Skeletal muscle tissue (tissue), 4 donors: Measurements from ENCODE around the gene DAGLA. TPM values are rescaled to one million over a fixed set of nuclear protein-coding genes. Genes with fewer than 3 reads are reported as not detected.
"Not testable (repeated sequence)": the region's sequence is repeated elsewhere in the genome, so short reads cannot be mapped to it uniquely, and the experiment has no call there.

ENCODE experiments used
- H3K27ac ChIP-seq: one replicate; pipeline ENCODE4 v1.7.0; 2013; ENCODE audit warnings: mild to moderate bottlenecking, low read depth, low read length, inconsistent platforms
- H3K27me3 ChIP-seq, 3 donors: one replicate each; pipeline ENCODE4 v1.7.0; 2013; ENCODE audit warnings: low read length in 3 of 3; ENCODE audit not compliant: control insufficient read depth in 3 of 3, insufficient read depth in 3 of 3
- H3K36me3 ChIP-seq, 3 donors: one replicate each; pipeline ENCODE4 v1.7.0; 2013; ENCODE audit warnings: low read length in 3 of 3; ENCODE audit not compliant: control insufficient read depth in 3 of 3, insufficient read depth in 3 of 3
- H3K4me1 ChIP-seq, 3 donors: one replicate each; pipeline ENCODE4 v1.7.0; 2013; ENCODE audit warnings: low read length in 3 of 3, mild to moderate bottlenecking in 3 of 3; ENCODE audit not compliant: control insufficient read depth in 3 of 3, insufficient read depth in 3 of 3
- H3K4me3 ChIP-seq, 3 donors: one replicate each; pipeline ENCODE4 v1.7.0; 2013; ENCODE audit warnings: low read length in 3 of 3
- H3K9ac ChIP-seq, 3 donors: one replicate each; pipeline ENCODE4 v1.7.0; 2013; ENCODE audit warnings: low read length in 3 of 3, mild to moderate bottlenecking in 3 of 3, moderate library complexity in 2 of 3, low read depth in 1 of 3
- H3K9me3 ChIP-seq, 3 donors: one replicate each; pipeline ENCODE4 v1.7.0; 2013; ENCODE audit warnings: low read length in 3 of 3; ENCODE audit not compliant: control insufficient read depth in 3 of 3
- total RNA-seq: library from RNA; depleted of rRNA; stranded (reverse); fragments of >200 nt; gene quantifications from one replicate; pipeline ENCODE4 v1.2.3, GENCODE V29; 2014
- donor health status: Osteomylitis.

Gene DAGLA
- total RNA-seq, 1 donor from 2014 or later = 1.0 TPM

DNA sequence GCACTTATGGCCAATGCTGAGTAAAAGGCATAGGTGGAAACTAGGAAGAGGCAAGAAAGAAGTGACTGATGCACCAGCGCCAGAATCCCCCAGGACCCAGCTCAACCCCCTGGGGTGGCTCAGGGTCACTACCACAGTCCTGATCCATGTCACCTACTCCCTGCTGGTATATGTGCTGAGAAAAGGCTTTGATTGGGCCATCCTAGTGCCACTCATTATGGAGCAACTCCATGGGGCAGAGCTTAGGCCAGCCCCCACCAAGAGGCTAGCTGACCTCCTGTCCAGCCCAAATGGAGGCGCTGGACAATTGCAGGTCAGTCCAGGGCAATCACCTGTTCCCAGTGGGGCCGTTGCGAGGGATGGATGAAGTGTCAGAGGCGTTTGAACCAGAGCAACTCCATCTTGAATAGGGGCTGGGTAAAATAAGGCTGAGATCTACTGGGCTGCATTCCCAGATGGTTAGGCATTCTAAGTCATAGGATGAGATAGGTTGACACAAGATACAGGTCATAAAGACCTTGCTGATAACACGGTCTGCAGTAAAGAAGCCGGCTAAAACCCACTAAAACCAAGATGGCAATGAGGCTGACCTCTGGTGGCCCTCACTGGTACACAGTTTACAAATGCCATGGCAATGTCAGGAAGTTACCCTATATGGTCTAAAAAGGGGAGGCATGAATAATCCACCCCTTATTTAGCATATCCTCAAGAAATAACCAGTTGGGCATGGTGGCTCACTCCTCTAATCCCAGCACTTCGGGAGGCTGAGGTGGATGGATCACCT is 20.6 kb upstream of the DAGLA start:
- H3K27ac ChIP-seq = no peak overlapping the region
- no peaks in the 10 kb centered on the region for H3K27me3 ChIP-seq
- peaks cover 0 to 1% (median under 1%) of the 10 kb centered on the region in 3 donors for H3K4me1 ChIP-seq
- H3K36me3 ChIP-seq = no peaks in the 10 kb centered on the region
- no peak overlapping the region for H3K9ac ChIP-seq
- no peaks in the 10 kb centered on the region for H3K9me3 ChIP-seq
- H3K4me3 ChIP-seq = no peak overlapping the region

GRCh38 chr11:61660997-61661396 is 19.2 kb upstream of the DAGLA start:
- H3K36me3 ChIP-seq, H3K4me3 ChIP-seq, H3K27me3 ChIP-seq, H3K4me1 ChIP-seq, H3K27ac ChIP-seq, H3K9me3 ChIP-seq, H3K9ac ChIP-seq: not testable (repeated sequence)

DNA sequence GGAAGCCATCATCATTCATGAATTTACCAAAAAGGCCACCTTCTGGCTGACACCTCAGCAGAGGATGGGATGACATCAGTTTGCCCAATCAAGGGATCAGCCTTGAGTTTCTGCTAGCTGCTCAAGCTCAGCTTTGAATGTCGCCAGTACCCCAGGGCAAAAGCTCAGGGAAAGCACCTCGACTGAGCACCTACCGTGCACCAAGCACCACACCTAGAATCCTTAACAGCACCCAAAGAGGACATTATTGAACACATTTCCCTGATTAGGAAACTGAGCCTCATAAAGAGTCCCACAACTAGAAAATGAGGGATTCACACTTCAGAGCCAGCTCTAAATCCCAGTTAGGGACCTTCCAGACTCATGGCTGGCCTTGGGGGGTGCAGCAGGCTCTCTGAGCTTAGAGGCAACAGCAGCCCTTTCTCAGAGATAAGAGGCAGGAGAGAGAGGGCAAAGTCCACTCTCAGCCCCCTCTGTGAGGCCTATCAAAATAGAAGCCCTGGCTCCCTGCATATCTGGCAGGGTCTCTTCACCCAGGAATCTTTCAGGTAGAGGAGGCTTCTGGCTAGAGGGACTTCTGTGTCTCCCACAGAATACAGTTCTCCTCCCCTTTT is 13.4 kb upstream of the DAGLA start:
- Histone ChIP-seq H3K9me3 (no peaks in the 10 kb centered on the region), H3K27ac (no peak overlapping the region), H3K4me3 (no peak overlapping the region), H3K4me1 (peaks cover 0 to 4% (median 0%) of the 10 kb centered on the region in 3 donors), H3K36me3 (no peaks in the 10 kb centered on the region), H3K9ac (no peak overlapping the region), H3K27me3 (no peaks in the 10 kb centered on the region)

DNA sequence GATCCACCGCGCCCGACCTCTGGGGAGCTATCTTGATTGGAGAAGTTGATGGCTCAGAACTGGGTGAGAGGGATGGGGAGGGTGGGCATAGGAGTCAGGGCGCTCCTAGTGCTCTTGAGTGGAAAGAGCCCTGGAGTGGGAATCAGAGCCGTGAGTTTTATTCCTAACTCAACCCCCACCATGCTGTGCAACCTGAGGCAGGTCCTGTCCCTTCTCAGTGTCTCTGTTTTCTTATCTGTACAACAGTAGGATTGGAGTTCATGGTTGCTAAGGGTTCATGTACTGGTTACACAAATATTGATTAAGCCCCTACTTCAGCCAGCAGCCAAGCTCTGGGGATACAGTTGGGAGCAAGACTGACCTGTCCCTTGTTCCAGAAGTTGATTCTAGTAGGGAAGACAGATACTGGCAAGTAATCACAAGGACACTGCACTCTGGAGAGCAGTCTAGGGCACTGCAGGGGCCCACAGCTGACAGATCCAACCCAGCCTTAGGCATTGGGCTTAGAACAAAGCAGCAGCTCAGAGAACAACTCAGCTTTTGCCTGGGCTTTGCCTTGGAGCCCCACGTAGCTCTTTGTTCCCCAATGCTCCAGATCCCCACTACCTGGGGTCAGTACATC is 12.4 kb upstream of the DAGLA start:
- H3K4me1 ChIP-seq = peaks cover 0 to 4% (median 0%) of the 10 kb centered on the region in 3 donors
- no peaks in the 10 kb centered on the region for H3K36me3 ChIP-seq
- no peak overlapping the region for H3K9ac ChIP-seq
- H3K9me3 ChIP-seq = no peaks in the 10 kb centered on the region
- H3K27ac ChIP-seq = no peak overlapping the region
- no peaks in the 10 kb centered on the region for H3K27me3 ChIP-seq
- H3K4me3 ChIP-seq = no peak overlapping the region

- Histone ChIP-seq H3K9ac (no peak overlapping the region), H3K4me1 (peaks cover 0 to 4% (median 0%) of the 10 kb centered on the region in 3 donors)
Measured at GRCh38 chr11:61669417-61669816, 10.8 kb upstream of the DAGLA start.

DNA sequence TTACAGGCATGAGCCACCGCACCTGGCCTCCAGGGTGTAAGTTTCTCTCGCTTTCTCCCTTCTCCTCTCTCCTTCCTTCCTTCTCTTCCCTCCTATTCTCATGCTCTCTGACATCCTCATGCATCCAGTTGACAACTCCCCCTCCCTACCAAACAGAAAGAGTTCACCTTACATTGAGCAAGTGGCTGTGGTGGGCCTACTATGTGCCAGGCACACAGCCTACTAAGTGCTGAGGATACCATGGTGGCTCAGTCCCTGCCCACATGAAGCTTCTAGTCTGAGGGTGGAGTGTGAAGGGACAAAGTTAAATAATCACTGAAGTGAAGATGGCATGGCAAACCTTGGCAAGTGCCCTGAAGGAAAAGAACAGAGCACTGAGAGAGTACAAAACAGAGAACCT is 9.6 kb upstream of the DAGLA start:
- H3K9ac ChIP-seq = no peak overlapping the region
- no peaks in the 10 kb centered on the region for H3K36me3 ChIP-seq

More at GRCh38 chr11:61669417-61669816, 10.8 kb upstream of the DAGLA start:
- H3K36me3 ChIP-seq = no peaks in the 10 kb centered on the region
- H3K4me3 ChIP-seq = no peak overlapping the region
- peaks cover 0 to 3% (median 0%) of the 10 kb centered on the region in 3 donors for H3K27me3 ChIP-seq
- H3K9me3 ChIP-seq = no peaks in the 10 kb centered on the region
- no peak overlapping the region for H3K27ac ChIP-seq

DNA sequence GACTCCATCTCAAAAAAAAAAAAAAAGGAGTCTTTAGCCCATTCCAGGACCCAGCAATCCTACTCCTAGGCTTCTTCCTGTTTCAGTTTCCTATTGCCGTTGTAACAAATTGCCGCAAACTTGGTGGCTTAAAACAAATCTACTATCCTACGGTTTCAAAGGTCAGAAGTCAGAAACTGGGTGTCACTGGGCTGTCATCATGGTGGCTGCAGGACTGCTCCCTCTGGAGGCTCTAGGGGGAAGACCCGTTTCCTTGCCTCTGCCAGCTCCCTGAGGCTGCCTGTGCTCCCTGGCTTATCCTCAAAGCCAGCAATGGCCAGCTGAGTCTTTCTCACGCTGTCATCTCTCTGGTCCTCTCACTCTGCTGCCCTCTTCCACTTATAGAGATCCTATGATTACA is 8.7 kb upstream of the DAGLA start:
- no peaks in the 10 kb centered on the region for H3K9me3 ChIP-seq

More for the DNA sequence above, 9.6 kb upstream of the DAGLA start:
- H3K27ac ChIP-seq = no peak overlapping the region
- H3K27me3 ChIP-seq = peaks cover 0 to 4% (median 0%) of the 10 kb centered on the region in 3 donors
- no peak overlapping the region for H3K4me3 ChIP-seq
- no peaks in the 10 kb centered on the region for H3K9me3 ChIP-seq
- peaks cover 5 to 6% (median 5%) of the 10 kb centered on the region in 3 donors for H3K4me1 ChIP-seq

GRCh38 chr11:61673946-61674467 is 6.2 kb upstream of the DAGLA start:
- not testable (repeated sequence) for H3K4me3 ChIP-seq, H3K36me3 ChIP-seq, H3K27ac ChIP-seq, H3K9me3 ChIP-seq, H3K9ac ChIP-seq
- peaks cover 0 to 13% (median 3%) of the 10 kb centered on the region in 3 donors for H3K27me3 ChIP-seq
- H3K4me1 ChIP-seq = peaks cover 8 to 12% (median 10%) of the 10 kb centered on the region in 3 donors

More for the DNA sequence above, 8.7 kb upstream of the DAGLA start:
- no peaks in the 10 kb centered on the region for H3K36me3 ChIP-seq
- peaks cover 0 to 11% (median 3%) of the 10 kb centered on the region in 3 donors for H3K27me3 ChIP-seq
- H3K4me3 ChIP-seq = no peak overlapping the region
- no peak overlapping the region for H3K27ac ChIP-seq
- H3K9ac ChIP-seq = no peak overlapping the region
- peaks cover 8 to 10% (median 10%) of the 10 kb centered on the region in 3 donors for H3K4me1 ChIP-seq

DNA sequence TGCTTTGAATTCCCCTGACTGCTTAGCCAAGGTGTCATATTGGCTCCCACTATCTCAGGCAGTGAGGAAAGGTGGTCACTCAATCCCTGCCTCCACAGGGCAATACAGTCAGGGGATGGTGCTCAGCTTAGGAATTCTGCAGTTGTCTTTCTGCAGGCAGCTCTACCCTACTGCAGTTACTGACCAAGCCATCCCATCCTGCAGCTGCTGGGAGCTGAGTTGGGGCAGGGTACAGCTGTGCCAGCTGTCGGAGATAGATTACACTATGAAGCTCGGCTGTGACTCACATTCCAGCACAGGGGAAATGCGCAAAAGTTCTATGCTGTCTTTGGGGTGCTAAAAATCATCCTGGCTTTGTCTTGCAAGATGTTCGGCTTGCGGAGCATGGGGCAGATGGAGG is 4.4 kb upstream of the DAGLA start:
- H3K4me3 ChIP-seq = no peak overlapping the region
- H3K27ac ChIP-seq = no peak overlapping the region
- peaks cover 0 to 13% (median 6%) of the 10 kb centered on the region in 3 donors for H3K27me3 ChIP-seq

More for the DNA sequence above, 4.4 kb upstream of the DAGLA start:
- Histone ChIP-seq H3K9ac (no peak overlapping the region), H3K36me3 (no peaks in the 10 kb centered on the region), H3K9me3 (no peaks in the 10 kb centered on the region), H3K4me1 (peaks cover 11 to 20% (median 17%) of the 10 kb centered on the region in 3 donors)
